Kasumi-1 (cell line): ENCODE results near the gene SMAD2.

Experiments used
- DNase-seq, 2 experiments: peaks; one replicate each; lab custom pipeline; 2025; lab: John Stamatoyannopoulos, UW

SMAD2 gene

GRCh38 chr18:47895565-47896250 is 34.8 kb downstream of the SMAD2 start:
- DNase-seq = no peak

GRCh38 chr18:47893939-47894699 is 36.3 kb downstream of the SMAD2 start:
- no peak for DNase-seq

DNA sequence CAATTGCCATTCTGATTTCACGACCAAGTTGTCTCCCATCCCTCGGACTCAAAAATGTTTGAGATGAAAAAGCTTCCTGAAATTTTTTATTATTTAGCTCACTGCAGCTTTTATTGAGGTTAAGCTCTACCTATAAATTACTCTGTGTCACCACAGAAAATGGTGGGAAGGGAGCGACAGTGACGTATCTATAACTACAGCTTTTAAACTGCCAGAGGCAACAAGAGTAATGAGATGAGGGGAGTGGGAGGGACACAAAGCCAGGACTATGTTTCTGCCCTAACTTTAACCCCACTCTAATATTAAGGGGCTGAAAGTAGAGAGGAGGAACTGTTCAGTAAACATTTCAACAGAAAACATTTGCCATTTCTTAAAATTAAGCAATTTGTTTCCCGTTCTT is 37.4 kb downstream of the SMAD2 start:
- DNase-seq = no peak

- DNase-seq = no peak
Measured at GRCh38 chr18:47888156-47888555, 42.3 kb downstream of the SMAD2 start.

DNA sequence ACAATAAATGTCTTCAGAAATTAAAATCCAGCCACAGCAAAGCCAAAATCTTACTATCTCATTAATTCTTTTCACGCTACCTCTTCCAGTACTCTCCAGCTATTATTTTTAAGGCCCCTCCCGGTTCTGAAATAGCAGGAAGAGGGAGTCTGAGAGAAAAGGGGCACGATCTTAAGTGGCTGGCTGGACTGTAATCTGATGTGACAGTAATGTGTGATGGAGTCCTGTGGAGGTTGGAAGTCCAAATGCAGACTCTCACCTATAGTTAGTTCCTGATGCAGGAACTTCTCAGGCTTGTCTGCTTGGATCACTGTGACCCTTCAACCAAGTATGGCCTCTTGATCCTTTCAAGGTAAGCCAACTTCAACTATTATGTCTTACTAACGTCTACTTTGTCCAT is 43.2 kb downstream of the SMAD2 start:
- DNase-seq = no peak

DNA sequence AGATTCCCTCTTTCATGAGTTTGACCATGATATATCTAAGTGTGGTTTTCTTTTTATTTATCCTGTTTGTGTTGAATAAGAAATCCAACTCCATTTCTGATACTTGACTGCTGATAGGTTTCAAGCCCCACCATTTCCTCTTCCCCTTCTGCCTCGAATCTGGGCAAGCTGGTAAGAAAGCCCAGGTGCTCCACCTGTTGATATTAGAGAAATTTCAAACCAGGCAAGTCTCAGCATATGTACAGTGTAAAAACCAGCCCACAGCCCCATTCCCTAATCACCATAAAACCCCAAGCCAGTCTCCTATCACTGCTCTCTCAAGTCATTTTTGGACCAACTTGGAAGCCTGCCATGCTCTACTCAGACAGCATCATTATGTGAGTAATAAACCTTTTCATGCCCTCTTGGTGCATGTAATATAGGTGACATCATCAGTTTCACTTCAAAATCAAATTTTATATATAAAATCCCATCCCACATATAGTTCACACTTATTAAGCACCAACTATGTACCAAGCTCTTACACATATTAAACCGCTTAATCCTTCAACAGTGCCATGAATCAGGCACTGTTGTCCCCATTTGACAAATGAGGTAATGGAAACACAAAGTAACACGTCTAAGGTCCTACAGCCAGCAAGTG is 46.6 kb downstream of the SMAD2 start:
- DNase-seq = no peak

DNA sequence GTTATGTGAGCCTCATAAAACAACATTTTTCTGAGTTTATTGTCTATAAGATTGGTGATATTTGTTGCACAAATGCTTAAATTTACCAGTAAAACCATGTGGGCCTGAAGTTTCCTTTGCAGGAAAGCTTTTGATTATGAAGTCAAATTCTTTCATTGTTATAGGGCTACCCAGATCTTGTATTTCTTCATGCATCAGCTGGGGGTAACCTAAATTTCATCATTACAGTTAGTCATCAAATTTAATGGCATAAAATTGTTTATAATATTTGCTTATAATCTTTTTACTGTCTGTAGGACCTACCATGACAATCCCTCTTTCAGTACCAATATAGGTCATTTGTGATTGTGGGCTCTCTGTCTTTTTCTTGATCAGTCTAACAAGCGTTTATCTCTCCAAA is 47.8 kb downstream of the SMAD2 start:
- no peak for DNase-seq

DNA sequence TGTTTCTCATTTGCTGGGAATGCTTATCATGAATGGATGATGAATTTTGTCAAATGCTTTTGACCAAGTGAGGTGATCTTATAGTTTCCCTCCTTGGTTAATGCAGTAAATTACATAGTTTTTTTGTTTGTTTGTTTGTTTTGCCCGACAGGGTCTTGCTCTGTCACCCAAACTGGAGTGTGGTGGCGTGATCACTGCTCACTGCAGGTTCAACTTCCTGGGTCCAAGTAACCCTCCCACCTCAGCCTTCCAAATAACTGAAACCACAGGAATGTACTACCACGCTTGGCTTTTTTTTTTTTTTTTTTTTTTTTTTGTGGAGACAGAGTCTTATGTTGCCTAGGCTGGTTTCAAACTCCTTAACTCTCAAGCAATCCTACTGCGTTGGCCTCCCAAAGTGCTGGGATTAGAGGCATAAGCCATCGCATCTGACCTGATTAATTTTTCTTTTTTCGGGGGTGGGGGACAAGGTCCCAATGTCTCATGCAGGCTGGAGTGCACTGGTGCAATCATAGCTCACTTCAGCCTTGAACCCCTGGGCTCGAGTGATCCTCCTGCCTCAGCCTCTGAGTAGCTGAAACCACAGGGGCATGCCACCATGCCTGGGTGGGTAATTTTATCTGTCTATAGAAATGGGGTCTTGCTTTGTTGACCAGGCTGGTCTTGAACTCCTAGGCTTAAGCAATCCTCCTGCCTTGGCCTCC is 48.6 kb downstream of the SMAD2 start:
- no peak for DNase-seq

DNA sequence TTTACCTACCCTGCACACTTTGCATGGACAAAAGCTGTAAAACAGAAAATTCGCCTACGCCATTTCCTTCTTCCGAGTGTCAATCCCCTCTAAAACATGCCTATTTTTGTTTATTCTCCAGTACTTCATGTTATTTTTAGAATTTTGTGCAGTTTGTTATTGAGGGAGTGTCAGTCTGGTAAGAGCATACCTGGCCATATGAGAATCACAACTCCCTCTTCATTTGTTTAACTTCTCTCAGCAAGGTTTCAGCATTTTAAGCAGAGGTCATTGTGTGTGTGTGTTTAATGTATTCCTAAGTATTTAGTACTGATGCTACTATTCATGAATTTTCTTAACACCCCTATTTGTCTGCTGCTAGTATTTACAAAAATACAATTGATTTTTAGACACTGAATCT is 49.4 kb downstream of the SMAD2 start:
- no peak for DNase-seq

DNA sequence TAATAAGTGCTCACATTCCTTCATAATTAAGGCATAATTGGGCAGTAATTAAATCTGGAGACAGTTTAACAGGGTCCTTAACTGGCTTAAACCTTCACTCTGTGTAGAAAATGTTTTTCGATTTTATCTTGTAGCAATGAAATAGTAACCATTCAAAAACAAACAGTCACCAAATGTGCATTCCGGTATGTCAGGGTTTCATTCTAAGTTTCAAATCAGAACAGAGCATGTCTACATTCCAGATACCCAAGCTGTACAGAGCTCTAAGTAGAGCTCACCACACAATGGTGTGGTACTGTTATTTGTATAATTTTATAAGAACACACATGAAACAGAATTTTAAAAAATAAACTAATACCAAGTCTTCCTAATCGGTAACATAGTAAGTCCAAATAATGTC is 52.6 kb downstream of the SMAD2 start:
- no peak for DNase-seq

DNA sequence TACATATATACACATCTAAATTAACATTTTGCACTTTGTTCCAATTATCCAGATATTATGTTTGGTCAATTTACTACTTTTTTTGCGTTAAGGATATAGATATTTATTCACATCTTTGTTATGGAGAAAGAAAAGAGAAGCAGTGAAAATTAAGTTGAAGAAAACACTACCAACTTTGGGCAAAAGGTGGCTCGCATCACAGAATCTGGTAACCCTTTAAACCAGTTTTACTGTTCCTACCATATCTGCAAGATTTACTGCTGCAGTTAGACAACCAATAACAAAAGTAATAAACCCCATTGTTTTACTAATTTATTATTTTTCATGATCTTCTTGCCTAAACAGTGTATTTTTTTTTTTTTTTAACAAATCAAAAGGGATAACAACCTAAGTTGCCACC is 53.6 kb downstream of the SMAD2 start:
- peak in 1 of 2 experiments; percentile 32 for DNase-seq

DNA sequence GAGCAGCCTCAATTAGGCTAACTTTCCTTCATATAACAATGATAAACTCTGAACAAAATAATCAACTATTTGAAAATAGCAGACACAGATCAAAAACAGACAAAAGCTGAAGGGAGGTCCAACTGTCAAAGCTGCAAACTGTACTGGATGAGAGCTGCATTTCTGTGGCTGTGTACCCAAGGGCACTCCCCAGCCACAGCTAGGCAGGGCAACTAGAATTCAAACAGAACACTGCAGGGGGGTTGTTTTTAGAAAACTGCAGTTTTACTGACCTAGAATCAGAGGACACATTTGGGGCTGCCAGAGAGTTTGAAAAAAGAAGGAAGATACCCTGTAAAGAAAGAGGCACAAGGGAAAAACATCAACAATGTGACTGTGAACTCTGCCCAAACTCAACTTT is 56.8 kb downstream of the SMAD2 start:
- DNase-seq = no peak

DNA sequence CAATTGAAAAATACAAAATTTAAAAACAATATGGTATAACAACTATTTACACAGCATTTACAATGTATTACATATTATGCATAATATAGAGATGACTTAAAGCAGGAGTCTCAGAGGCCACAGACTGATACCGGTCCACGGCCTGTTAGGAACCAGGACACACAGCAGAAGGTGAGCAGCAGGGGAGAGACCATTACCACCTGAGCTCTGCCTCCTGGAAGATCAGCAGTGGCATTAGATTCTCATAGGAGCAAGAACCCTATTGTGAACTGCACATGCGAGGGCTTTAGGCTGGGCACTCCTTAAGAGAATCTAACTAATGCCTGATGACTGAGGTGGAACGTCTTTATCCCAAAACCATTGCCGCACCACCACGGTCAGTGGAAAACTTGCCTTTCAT is 58.0 kb downstream of the SMAD2 start:
- no peak for DNase-seq

DNA sequence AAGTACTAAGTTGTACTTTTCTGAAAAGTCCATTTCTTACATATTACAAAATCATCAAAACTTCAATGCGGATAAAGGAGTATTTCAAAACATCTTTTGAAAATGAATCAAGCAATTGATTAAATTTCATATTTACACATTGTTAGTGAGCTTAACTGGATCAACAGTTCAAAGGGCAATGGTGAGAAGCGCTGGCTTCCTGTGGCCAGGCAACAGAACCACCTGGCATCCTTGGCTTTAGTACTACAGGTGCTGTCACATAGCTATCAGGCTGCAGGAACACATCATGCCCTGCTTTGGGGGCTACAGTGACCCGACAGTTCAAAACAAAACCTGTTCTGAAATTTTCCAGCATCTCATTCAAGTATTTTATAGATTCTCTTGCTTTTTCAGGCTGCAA is 59.2 kb downstream of the SMAD2 start:
- DNase-seq = no peak

DNA sequence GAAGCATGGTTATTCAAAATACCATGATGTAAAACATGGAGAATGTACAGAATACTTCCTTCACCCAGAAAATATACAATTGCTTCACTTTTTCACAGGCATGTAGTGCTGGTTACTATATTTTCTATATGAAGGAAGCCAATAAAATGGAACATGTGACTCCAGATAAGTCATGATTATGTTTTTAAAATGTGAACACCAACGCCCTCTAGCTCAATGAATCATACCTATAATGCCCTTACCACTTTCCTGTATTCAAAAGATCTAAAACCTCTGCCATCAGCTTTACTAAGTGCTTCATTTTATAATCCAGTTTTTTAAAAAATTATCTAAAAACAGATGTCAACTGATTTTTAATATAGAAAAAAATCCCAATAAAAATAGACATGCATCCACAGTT is 59.9 kb downstream of the SMAD2 start:
- no peak for DNase-seq

DNA sequence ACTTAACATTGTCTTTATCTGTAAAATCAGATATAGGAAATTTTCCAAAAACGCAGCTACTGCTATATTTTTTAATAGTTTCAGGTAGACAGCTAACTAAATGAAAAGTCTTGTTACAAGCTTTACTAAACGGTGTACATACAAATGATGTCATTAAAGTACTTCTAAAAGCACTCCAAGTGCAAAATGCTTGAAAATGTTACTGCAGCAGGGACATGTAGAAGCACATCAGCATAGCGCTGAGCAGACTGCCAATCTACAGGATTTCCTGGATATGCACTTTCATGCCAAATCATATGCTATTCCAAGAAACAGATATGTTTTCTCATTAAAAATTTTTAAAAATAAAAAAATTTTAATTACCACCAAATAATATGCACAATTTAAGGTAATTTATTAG is 61.7 kb downstream of the SMAD2 start:
- DNase-seq = no peak

GRCh38 chr18:47865183-47865582 is 65.3 kb downstream of the SMAD2 start:
- no peak for DNase-seq

DNA sequence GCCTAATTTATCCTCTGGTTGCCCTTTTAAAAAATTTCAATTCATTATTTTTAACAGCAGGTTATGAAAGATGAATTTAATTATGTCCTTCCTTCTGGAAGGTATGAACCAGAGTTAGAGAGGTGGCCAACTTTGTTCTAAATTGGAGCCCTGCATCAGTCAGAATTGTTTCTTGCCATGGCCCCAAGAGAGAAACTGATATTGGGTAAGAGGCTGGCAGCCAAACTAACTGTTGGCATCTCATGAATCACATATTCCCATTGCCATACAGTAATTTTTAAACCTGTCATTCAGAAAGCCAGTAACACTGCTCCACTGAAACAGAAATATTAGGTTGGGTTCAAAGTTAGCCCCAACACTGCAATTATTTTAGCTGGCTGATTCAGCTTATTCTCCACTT is 67.4 kb downstream of the SMAD2 start:
- no peak for DNase-seq

- no peak for DNase-seq
Measured at GRCh38 chr18:47858607-47859006, 71.9 kb downstream of the SMAD2 start.

DNA sequence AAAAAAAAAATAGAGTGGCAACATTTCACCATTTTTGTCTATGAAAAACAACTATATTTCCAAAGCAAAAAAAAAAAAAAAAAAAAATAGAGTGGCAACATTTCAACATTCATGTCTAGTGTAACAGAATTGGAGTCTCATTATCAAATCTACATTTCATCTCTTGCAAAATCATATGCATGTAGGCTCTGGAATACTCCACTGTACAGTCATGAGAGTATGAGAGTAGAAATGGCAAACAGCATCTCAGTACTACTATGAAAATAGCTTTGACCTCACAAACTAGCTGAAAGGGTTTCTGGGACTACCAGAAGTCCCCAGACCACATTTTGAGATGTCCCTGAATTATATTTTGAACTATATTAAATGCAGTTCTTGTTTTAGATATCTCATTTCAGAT is 82.8 kb downstream of the SMAD2 start:
- DNase-seq = no peak

DNA sequence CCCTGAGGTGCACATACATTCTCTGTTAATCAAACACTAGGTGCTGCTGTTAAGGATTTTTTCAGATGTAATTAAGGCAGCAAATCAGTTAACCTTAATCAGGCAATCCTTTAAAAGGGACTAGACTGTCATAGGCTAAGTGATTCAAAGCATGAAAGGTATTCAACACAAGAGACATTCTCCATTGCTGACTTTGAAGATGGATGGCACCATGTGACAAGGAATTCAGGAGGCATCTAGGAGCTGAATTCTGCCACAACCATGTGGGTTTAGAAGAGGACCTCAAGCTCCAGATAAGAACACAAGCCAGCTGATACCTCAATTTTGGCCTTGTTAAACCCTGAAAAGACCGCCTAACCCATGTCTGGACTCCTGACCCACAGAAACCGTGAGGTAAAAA is 84.0 kb downstream of the SMAD2 start:
- DNase-seq = no peak

DNA sequence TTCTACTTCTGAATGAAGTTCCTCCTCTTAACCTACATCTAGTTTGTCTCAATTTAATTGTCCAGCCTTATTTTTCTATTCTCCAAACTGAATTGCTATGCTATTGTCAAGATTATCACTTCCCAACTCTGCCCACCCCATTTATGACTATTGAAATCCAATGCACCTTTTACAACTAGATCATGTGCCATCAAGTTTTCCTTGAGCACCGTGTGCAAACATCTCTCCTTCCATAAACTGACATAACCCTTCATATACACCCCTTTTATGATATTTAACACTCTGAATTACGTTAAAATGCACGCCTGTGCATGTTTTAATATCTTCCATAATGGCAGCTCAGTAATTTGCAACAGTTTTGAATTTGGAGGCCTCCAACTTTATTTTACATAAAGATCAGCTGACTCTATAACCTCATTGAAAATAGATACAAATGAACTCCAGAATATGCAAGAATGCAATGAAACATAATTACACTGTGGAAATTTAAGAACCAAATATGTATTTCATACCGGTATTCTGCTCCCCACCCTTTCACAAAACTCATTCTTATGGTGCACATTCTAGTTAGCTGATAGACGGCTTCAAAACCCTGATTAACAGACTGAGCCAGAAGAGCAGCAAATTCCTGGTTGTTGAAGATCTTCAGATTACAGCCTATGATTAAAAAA is 85.5 kb downstream of the SMAD2 start:
- no peak for DNase-seq
